Hepatocyte (in vitro differentiated cells): ENCODE results near the gene ETV3. TPM values are rescaled to one million over a fixed set of nuclear protein-coding genes. Genes with fewer than 3 reads are reported as not detected.
"Not testable (repeated sequence)": the region's sequence is repeated elsewhere in the genome, so short reads cannot be mapped to it uniquely, and the experiment has no call there.

Experiments used
- DNase-seq: peaks from one replicate; pipeline ENCODE4 v3.0.0-alpha.2; 2016; ENCODE audit warnings: low spot score
- H2AFZ ChIP-seq: fragments of 200-600 bp; sonication (generic); 2 replicates; pipeline ENCODE4 v1.6.0; 2016; ENCODE audit warnings: antibody characterized with exemption, mild to moderate bottlenecking
- H3K27ac ChIP-seq: fragments of 200-600 bp; sonication (generic); 2 replicates; pipeline ENCODE4 v1.5.1; 2016; ENCODE audit warnings: mild to moderate bottlenecking
- H3K27me3 ChIP-seq: fragments of 200-600 bp; sonication (generic); 2 replicates; pipeline ENCODE4 v1.6.1; 2016
- H3K36me3 ChIP-seq: fragments of 200-600 bp; sonication (generic); replicated peaks from 2 replicates; pipeline ENCODE4 v1.5.1; 2016; ENCODE audit warnings: low read depth; ENCODE audit not compliant: insufficient read depth
- H3K4me1 ChIP-seq: fragments of 200-600 bp; sonication (generic); 2 replicates; pipeline ENCODE4 v1.5.1; 2016; ENCODE audit warnings: mild to moderate bottlenecking, moderate library complexity; ENCODE audit not compliant: insufficient read depth
- H3K4me2 ChIP-seq: fragments of 200-600 bp; sonication (generic); 2 replicates; pipeline ENCODE4 v1.6.0; 2016
- H3K4me3 ChIP-seq: fragments of 200-600 bp; sonication (generic); 2 replicates; pipeline ENCODE4 v1.5.1; 2016; ENCODE audit warnings: mild to moderate bottlenecking
- H3K79me2 ChIP-seq: fragments of 200-600 bp; sonication (generic); 2 replicates; pipeline ENCODE4 v1.6.0; 2017; ENCODE audit warnings: mild to moderate bottlenecking
- H3K9me2 ChIP-seq: fragments of 200-600 bp; sonication (generic); replicated peaks from 2 replicates; pipeline ENCODE4 v1.6.0; 2017; ENCODE audit warnings: mild to moderate bottlenecking; ENCODE audit not compliant: insufficient read depth
- H3K9me3 ChIP-seq: fragments of 200-600 bp; sonication (generic); 2 replicates; pipeline ENCODE4 v1.5.1; 2016; ENCODE audit warnings: low read depth, mild to moderate bottlenecking
- H4K20me1 ChIP-seq: fragments of 200-600 bp; sonication (generic); 2 replicates; pipeline ENCODE4 v1.6.0; 2016; ENCODE audit warnings: mild to moderate bottlenecking; ENCODE audit not compliant: insufficient read depth, poor library complexity, severe bottlenecking
- CTCF ChIP-seq: fragments of 200-600 bp; sonication (generic); IDR thresholded peaks from 2 replicates; pipeline ENCODE4 v1.5.1; 2016; ENCODE audit warnings: antibody characterized with exemption, mild to moderate bottlenecking; ENCODE audit not compliant: poor library complexity
- EZH2 ChIP-seq: fragments of 200-600 bp; sonication (generic); IDR thresholded peaks from 2 replicates; pipeline ENCODE4 v1.6.1; 2016; ENCODE audit warnings: antibody characterized with exemption, mild to moderate bottlenecking, borderline replicate concordance
- EZH2phosphoT487 ChIP-seq: fragments of 200-600 bp; sonication (generic); IDR thresholded peaks from one replicate; pipeline ENCODE4 v1.6.1; 2018; ENCODE audit warnings: antibody characterized with exemption, mild to moderate bottlenecking, low read depth, moderate library complexity; ENCODE audit not compliant: unreplicated experiment, severe bottlenecking
- WGBS: methylation state at CpG from one replicate; pipeline ENCODE4 v1.1.6; 2016; ENCODE audit warnings: low lambda C conversion rate; ENCODE audit errors: missing lambda C conversion rate; 5-methylcytosine and 5-hydroxymethylcytosine counted together
- polyA plus RNA-seq: library from polyadenylated mRNA; unstranded; fragments of >200 nt; fragmentation: Nextera tagmentation; extraction: Ambion mirVana; gene quantifications from 2 replicates; pipeline ENCODE4 v1.2.1, GENCODE V29; 2016
- total RNA-seq: library from RNA; depleted of rRNA; stranded (reverse); fragments of >200 nt; gene quantifications from 2 replicates; pipeline ENCODE4 v1.2.3, GENCODE V29; 2014

Gene ETV3
- total and polyA plus RNA-seq, 2 experiments from 2014 or later = 8.4 to 17.6 TPM

- Histone ChIP-seq H3K27ac (no peak overlapping the region), H3K9me2 (no peaks in the 10 kb centered on the region), H3K4me1 (no peaks in the 10 kb centered on the region), H3K9me3 (no peaks in the 10 kb centered on the region), H2AFZ (no peak overlapping the region), H3K4me3 (no peak overlapping the region), H3K79me2 (no peaks in the 10 kb centered on the region), H3K27me3 (no peaks in the 10 kb centered on the region), H3K36me3 (no peaks in the 10 kb centered on the region), H3K4me2 (no peak overlapping the region), H4K20me1 (no peaks in the 10 kb centered on the region)
- no peak for DNase-seq
- no peak for TF ChIP-seq EZH2phosphoT487
- TF ChIP-seq CTCF = no peak
- TF ChIP-seq EZH2 = no peak
- 93% methylated on average over 8 of the region's 8 CpGs for WGBS
These were observed 35.8 kb upstream of the ETV3 start for GRCh38 chr1:157173900-157174410.

GRCh38 chr1:157173241-157173640 is 35.0 kb upstream of the ETV3 start:
- not testable (repeated sequence) for DNase-seq, H3K4me3 ChIP-seq, H3K9me3 ChIP-seq, H3K79me2 ChIP-seq, H3K4me1 ChIP-seq, H4K20me1 ChIP-seq, H3K27ac ChIP-seq, H3K9me2 ChIP-seq, H3K36me3 ChIP-seq, H3K27me3 ChIP-seq, H2AFZ ChIP-seq, H3K4me2 ChIP-seq
- 81% methylated on average over 2 of the region's 2 CpGs for WGBS

GRCh38 chr1:157172591-157172990 is 34.4 kb upstream of the ETV3 start:
- not testable (repeated sequence) for DNase-seq, H2AFZ ChIP-seq, H3K4me2 ChIP-seq, H3K36me3 ChIP-seq, H3K27me3 ChIP-seq, H3K9me2 ChIP-seq, H3K79me2 ChIP-seq, H3K4me1 ChIP-seq, H3K4me3 ChIP-seq, H3K9me3 ChIP-seq, H3K27ac ChIP-seq, H4K20me1 ChIP-seq
- 94% methylated on average over 2 of the region's 2 CpGs for WGBS

GRCh38 chr1:157171903-157172503 is 33.8 kb upstream of the ETV3 start:
- not testable (repeated sequence) for H3K27ac ChIP-seq, H3K4me2 ChIP-seq, DNase-seq, H3K9me2 ChIP-seq, H3K4me1 ChIP-seq, H3K4me3 ChIP-seq, H3K9me3 ChIP-seq, H3K27me3 ChIP-seq, H4K20me1 ChIP-seq, H3K79me2 ChIP-seq, H2AFZ ChIP-seq, H3K36me3 ChIP-seq
- TF ChIP-seq CTCF = peak; percentile 55
- 25% methylated on average over 7 of the region's 8 CpGs for WGBS
